LNCaP clone FGC (cell line): Measurements from ENCODE around the gene MED13L.

Experiments used
- DNase-seq: peaks from one replicate; pipeline ENCODE4 v3.0.0-alpha.2; 2011; ENCODE audit warnings: low read depth
- H3K4me3 ChIP-seq: 2 replicates; pipeline ENCODE4 v1.5.1; 2011; ENCODE audit warnings: mild to moderate bottlenecking, low read depth, low read length, control low read depth
- TF ChIP-seq, protein P1 (sequence below): IDR thresholded peaks from 2 replicates; pipeline ENCODE4 v1.5.1; 2012; ENCODE audit warnings: mild to moderate bottlenecking; ENCODE audit not compliant: control insufficient read depth, insufficient read depth; ENCODE audit errors: extremely low read depth

The MED13L gene

DNA sequence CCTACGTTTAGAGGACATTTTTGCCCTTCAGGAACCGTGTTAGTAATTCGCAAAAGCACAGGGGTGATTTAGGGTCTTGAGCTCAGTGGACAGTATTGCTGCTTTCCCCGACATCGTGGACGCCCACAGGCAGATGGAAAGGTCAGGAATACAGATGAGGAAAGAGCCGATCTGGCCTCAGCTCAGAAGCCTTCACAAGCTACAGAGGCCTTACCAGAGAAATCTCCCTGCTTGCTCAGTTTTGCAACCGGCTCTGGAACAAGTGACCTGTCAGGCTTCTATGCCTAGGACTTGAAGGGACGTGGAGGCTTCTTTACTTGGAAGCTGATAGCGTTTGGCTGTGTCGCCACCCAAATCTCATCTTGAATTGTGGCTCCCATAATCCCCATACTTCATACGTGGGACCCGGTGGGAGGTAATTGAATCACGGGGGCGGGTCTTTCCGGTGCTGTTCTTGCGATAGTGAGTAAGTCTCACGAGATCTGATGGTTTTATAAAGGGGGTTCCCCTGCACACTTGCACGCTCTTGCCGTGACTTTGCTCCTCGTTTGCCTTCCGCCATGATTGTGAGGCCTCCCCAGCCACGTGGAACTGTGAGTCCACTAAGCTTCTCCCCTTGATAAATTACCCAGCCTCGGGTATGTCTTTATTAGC, 332.5 kb downstream of the MED13L start:
- TF ChIP-seq, protein P1, sequence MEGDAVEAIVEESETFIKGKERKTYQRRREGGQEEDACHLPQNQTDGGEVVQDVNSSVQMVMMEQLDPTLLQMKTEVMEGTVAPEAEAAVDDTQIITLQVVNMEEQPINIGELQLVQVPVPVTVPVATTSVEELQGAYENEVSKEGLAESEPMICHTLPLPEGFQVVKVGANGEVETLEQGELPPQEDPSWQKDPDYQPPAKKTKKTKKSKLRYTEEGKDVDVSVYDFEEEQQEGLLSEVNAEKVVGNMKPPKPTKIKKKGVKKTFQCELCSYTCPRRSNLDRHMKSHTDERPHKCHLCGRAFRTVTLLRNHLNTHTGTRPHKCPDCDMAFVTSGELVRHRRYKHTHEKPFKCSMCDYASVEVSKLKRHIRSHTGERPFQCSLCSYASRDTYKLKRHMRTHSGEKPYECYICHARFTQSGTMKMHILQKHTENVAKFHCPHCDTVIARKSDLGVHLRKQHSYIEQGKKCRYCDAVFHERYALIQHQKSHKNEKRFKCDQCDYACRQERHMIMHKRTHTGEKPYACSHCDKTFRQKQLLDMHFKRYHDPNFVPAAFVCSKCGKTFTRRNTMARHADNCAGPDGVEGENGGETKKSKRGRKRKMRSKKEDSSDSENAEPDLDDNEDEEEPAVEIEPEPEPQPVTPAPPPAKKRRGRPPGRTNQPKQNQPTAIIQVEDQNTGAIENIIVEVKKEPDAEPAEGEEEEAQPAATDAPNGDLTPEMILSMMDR: no peak
- no peak overlapping the region for H3K4me3 ChIP-seq
- no peak for DNase-seq

DNA sequence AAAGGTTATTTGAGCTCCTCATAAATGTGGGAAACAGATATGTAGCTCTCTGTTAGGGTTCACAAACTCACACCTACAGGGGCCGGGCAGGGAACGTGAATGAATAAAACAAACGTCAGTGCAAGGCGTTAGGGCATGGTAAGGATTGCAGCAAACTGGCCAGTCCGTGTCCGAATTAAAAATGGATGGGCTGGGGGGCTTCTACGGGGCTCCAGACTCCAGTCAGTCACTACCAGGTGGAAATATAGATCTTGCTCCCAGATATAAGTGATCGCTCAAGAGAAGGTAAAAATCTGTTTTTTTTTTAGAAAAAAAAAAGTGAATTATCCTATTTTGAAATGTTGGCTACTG, 333.1 kb downstream of the MED13L start:
- TF ChIP-seq, protein P1: no peak
- no peak overlapping the region for H3K4me3 ChIP-seq
- DNase-seq: no peak

DNA sequence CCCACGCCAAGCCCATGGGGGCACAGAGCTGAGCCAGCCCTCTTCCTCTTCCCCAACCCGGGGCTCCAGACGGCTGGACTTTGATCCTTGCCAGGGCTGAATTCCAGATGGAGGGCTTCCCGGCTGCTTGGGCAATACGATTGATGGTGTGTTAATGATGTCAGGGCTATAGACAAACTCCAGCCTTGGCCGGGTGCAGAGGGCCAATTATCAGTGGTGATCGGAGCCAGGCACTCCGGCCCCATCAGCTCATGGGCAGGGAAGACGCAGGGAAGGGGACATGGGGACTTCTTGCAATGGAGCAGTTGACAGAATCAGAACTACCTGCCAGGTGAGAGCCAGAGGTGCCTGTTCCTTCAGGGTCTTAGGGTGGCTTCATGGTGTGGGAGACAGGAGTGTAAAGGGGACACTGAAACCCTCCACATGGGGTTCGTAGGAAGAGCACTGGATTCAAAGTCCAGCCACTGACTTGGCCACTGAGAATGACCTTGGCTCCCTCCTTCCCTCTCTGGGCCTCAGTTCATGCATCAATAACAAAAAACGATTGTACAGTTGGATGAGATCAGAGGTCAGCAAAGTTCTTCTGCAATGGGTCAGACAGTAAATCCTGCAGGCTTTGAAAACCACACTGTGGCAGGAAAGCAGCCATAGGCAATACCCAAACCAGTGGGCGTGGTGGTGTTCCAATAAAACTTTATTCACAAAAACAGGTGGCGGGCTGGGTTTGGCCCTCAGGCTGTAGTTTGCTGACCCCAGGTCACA, 333.7 kb downstream of the MED13L start:
- no peak for DNase-seq
- no peak overlapping the region for H3K4me3 ChIP-seq
- TF ChIP-seq, protein P1: no peak

DNA sequence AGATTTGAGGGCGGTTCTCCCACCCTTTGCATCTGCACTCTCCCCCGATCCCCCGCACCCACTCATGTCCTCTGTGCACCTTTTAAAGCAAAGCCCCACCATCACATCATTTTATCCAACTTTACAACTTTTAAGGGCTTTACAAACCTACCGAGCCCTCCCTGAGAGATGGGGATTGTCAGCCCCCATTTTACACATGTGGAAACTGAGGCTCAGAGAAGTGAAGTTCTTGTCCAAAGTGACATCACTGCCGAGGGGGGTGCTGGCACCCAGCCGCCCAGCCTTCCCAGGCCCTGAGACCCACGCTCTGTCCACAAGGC, 334.2 kb downstream of the MED13L start:
- TF ChIP-seq, protein P1: no peak
- DNase-seq: no peak
- H3K4me3 ChIP-seq: no peak overlapping the region

DNA sequence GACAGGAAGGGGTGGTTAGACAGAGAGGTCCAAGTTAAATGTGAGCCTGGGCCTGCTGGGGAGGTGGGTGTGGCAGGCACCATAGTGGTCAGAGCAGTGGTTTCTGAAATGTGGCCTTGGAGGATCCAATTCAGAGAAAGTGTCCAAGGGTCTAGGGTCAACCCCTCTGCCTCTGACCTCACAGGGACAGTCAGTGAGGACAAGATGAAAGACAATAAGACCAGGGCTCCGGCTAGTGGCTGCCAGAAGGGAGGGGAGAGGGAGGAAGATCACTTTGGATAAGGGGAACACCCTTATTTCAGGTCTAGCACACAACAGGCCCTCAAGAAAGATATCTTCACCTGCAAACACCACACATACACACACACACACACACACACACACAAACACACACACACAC, 335.1 kb downstream of the MED13L start:
- TF ChIP-seq, protein P1: no peak
- H3K4me3 ChIP-seq: no peak overlapping the region
- no peak for DNase-seq

DNA sequence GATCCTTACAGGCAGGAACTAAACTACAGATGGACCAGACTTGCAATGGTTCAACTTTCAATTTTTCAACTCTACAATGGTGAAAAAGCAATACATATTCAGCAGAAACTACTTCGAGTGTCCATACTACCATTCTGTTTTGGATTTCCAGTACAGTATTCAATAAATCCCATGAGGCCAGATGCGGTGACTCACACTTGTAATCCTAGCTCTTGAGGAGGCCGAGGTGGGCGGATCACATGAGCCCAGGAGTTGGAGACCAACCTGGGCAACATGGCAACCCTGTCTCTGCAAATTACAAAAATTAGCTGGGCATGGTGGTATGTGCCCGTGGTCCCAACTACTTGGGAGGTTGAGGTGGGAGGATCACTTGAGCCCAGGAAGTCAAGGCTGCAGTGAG, 336.1 kb downstream of the MED13L start:
- H3K4me3 ChIP-seq: no peak overlapping the region
- no peak for DNase-seq
- TF ChIP-seq, protein P1: no peak
